ENCODE measurements around the gene SYPL2.
A peak's percentile ranks its signal among the peaks of the same experiment; 100 is the strongest.
"Not testable (repeated sequence)": the region's sequence is repeated elsewhere in the genome, so short reads cannot be mapped to it uniquely, and the experiment has no call there.

SYPL2 gene

DNA sequence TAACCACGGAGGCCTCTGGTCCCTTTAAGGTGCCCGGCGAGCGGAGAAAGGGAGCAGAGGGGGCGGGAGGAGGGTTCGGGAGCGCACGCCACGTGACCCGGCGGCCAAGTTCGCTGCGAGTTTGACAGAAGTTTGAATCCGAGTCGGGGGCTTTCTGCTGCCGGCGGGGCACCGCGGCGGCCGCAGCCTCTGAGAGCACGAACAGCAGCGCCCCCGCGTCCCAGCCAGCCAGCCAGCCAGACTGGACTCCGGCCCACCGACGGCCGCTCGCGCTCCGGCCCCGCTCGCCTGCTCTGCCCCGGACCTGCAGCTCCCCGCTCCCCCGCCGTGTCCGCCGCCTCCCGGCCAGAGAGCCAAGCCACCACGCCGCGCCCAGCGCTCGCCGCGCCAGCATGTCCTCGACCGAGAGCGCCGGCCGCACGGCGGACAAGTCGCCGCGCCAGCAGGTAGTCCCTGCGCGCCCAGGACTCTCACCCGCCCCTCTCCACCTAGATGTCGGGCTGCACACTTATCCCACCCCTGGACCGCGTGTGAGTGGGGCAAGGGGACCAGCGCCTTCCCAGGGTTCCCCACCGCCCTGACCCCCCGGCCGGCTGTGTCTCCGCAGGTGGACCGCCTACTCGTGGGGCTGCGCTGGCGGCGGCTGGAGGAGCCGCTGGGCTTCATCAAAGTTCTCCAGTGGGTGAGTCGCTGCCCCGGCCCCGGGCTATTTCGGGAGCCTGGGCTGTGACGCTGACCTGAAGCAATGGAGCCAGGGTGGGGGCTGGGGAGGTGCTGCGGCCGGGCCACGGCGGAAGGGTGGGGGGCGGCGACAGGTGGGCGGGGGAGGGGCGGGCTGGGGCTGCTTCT is at the start of gene SYPL2:
SYPL2 (plus strand) TSS at position 95 of the 849 bp plus-strand sequence; CDS start at position 393, 298 bp downstream.
- DNase-seq: peak; percentile 58

DNA sequence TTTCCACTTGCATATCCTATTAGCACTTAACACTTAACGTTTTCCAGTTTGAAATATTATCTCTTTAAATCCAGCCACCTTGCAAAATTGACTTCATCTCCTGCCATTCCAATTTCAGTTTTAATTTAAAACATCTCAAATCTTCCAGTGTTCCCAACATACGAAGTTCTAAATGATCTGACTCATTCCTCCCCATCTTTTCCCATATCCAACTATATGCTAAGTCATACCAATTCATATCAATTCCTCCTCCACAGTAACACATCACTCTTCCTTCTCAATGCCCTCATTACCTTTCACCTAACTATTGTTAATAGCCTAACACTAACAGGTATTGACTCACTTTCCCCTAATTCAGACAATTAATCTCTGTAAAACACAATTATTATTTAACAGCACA is 42.8 kb upstream of the SYPL2 start:
- DNase-seq: no peak

- DNase-seq: no peak
Observed at GRCh38 chr1:109425391-109426280, 40.7 kb upstream of the SYPL2 start.

DNA sequence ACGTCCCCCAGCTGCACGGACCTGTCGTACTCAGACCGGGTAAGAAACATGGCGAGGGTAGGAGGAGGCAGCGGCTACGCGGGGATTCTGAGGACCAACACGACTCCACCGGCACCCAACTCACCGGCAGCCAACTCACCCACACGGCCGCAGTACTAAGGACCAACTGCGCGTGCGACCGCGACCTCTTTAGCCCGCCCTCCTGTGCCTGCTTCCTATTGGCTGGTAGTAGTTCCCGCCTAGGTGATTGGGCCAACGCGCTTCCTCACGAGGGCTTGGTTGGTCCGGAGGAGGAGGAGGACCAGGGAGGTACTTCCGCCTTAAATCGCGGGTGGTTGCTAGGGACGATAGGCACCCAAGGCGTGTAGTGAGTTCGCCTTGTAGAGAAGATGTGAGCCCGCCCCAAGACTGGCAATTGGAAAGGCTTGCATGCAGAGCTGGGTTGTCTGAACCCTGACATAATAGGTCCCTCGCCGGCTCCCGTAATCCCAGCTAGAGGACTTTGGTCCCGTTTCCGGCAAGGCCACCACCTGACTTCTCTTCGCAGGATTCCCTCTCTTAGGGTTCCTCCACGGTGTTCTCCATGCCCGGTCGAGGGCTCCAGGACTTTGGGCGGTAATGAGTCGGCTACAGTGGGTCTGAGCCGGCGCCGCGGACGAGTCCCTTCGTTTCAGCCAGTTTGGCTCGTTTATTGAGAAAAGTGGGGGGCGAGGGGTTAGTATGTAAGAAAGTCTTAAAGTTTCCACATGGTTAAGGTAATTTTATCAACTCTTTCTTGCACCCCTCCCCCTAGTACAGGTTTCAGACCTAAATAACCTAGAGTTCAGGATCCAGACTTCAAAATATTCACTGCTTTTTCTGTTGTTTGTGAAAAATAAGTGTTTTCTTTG is 39.8 kb upstream of the SYPL2 start, which contains the start of gene PSMA5:
PSMA5 (minus strand) TSS at position 168 of the 890 bp plus-strand sequence; CDS start at position 50, 118 bp downstream.
- DNase-seq: peak; percentile 98

DNA sequence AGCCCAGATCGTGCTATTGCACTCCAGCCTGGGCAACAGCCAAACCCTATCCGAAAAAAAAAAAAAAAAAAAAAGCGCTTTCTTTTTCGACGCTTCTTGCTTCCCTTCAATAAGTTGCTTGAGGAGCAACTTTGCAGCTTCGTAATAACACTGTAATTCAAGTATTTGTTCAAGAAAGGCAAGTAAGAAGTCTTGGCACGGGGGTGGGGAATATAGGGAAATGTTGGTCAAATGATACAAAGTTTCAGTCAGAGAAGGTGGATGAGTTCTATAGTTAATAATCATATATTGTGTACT is 39.2 kb upstream of the SYPL2 start:
- DNase-seq: no peak

- DNase-seq: no peak
Observed at GRCh38 chr1:109432336-109432735, 34.0 kb upstream of the SYPL2 start.

- no peak for DNase-seq
Observed at GRCh38 chr1:109433322-109433721, 33.0 kb upstream of the SYPL2 start.

GRCh38 chr1:109434484-109434883 is 31.9 kb upstream of the SYPL2 start:
- DNase-seq: no peak

GRCh38 chr1:109438798-109439297 is 27.5 kb upstream of the SYPL2 start:
- no peak for DNase-seq

DNA sequence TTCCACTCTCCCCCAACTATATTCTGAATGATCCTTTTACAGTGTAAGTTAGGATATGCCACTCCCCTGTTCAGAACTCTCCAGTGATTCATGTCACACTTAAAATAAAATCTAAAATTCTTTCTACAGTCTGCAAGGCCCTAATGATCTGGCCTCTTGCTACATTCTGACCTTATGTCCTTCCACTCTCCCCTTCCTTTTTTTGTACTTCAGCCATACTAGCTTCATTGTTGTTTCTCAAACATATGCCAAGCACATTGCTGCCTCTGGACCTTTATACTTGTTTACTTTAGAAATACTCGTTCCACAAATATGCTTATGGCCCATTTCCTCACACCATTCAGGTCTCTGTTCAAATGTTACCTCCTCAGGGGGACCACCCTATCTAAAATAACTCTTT is 25.3 kb upstream of the SYPL2 start:
- no peak for DNase-seq

GRCh38 chr1:109443476-109443875 is 22.9 kb upstream of the SYPL2 start:
- no peak for DNase-seq

DNA sequence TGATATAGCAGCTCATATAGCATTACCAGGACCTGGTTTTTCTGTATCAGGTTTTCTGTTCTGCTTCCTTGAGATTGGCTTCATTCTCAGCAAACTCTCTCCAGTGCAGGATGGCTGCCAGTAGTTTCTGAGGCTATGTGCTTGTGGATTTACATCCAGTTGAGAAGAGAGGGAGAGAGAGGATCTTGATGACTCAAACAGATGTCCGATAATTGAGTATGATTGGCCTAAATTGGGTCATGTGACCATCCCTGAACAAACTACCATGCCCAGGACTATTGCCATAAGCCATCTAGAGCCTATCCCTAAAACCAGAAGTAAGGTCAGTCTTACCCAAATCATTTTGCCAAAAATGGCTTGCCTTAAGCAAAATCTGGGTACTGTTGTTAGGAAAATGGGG is 22.0 kb upstream of the SYPL2 start:
- no peak for DNase-seq

GRCh38 chr1:109445949-109446695 is 20.2 kb upstream of the SYPL2 start:
- DNase-seq: not testable (repeated sequence)

- DNase-seq: no peak
Observed at GRCh38 chr1:109447524-109447923, 18.8 kb upstream of the SYPL2 start.

DNA sequence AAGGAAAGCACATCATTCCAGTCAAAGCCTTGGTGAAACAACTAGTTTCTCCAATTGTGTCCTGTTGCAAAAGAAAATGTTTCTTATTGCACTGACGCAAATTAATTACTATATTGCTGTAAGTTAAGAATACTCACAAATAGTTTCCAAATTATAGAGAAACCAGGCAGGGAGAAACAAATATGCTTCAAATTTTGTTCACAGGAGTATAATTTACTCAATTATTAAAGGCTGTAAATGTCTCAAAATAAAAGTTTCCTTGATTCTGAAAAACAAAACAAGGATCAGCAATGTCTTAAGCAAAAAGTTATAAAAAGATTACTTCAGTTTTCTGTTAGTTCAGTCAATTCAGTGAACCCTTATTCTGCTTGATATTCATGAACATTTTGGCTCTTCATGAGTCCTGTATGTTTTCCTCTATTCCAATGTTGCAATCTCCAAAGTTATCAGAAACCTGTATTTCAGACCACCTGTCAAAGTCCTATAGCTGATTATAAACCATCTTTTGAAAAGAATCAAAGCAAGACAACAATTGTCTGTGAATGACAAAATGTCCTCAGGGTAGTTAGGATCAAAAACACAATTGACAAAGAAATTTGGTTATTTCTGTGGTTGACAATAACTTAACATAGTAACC is 11.7 kb upstream of the SYPL2 start:
- no peak for DNase-seq

DNA sequence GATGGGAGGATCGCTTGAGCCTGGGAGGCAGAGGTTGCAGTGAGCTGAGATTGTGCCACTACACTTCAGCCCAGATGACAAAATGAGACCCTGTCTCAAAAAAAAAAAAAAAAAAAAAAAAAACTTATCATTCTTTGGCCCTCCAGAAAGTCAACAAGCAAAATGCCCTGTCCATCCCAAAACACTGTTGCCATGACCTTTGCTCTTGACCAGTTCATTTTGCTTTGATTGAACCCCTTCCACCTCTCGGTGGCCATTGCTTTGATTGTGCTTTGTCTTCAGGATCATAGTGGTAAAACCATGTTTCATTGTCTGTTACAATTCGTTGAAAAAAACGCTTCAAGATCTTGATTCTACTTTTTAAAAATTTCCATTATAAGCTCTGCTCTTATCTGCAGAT is 8.5 kb upstream of the SYPL2 start:
- DNase-seq: no peak

GRCh38 chr1:109466125-109466451 is 258 bp upstream of the SYPL2 start:
- no peak for DNase-seq

DNA sequence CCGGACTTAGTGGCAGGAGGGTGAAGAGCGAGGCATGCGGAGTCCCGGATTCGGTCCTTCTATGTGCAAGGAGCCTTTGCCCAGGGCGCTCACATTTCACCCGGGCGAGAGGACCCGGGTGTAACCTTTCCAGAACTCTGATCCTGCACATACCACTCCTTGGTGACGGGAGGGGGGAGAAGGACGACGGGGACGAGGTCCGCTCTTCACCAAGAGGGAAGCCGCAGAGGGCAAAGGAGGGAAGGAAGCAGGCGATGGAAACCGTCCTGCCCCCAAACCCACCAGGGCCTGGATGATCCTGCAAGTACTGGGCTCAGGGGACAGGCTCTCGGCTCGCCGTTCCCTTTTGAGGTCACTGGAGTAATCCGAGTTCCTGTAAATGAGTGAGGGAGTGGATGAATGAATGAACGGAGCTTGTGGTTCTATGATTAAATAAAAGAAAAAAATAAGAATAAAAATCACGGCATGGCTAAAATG is 993 bp downstream of the SYPL2 start:
- peak; percentile 58 for DNase-seq

GRCh38 chr1:109468061-109468460 is 1.7 kb downstream of the SYPL2 start:
- no peak for DNase-seq

DNA sequence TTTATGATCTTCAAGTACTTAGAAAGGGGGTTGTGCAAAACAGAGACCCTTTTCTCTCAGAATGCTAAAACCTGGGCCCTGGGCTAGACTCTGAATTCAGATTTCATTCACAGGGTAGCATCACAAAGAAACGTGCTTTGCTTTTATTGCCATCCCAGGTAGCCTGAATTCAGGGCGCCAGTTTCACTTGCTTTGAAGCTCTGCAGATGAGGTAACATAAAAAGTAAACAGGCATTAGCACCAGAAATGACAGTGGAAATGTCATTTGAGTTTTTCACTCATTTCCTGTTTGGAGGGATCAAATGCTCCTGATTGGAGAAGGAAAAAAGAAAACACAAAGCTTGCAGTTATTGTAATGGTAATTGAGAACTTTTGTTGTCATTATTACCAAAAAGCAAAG is 2.6 kb downstream of the SYPL2 start:
- no peak for DNase-seq

DNA sequence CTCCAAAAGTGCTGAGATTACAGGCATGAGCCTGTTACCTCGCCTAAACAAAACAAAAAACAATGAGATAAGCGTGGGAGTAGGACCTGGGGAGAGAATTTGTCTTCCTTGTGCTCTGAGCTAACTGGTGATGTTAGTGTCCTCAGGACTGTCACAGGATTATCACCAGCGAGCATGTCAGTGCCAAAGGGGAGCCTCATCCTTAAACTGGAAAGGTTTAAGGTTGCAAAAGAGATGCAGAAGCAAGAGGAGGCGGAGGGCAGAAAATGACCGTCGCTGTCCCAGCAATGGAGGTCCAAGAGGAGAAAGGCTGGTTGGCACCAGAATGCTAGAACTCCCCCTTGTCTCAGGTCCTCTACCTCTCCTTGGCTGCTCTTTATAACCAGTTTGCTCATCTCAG is 3.9 kb downstream of the SYPL2 start:
- DNase-seq: no peak

Data from femur (tissue), 1 donor.